Diencephalon (tissue), 1 donor: Measurements from ENCODE around the gene ICE1. TPM values are rescaled to one million over a fixed set of nuclear protein-coding genes. Genes with fewer than 3 reads are reported as not detected.

Experiments
- total RNA-seq: library from RNA; depleted of rRNA; stranded (reverse); fragments of >200 nt; gene quantifications from one replicate; pipeline ENCODE4 v1.2.3, GENCODE V29; 2014

Gene ICE1
- total RNA-seq, result 43.1 TPM

GRCh38 chr5:5421961-5422818, at the start of gene ICE1:
Gene ICE1 (plus strand): TSS chr5:5422677. CDS start chr5:5422916, 239 bp downstream.

